GM21619 (cell line): Measurements from ENCODE around the gene BTG4.
A peak's percentile ranks its signal among the peaks of the same experiment; 100 is the strongest.

ENCODE experiments used
- ATAC-seq: cut with Tn5 transposase; IDR thresholded peaks from one replicate; pipeline ENCODE4 v1.9.1; 2021; ENCODE audit not compliant: unreplicated experiment

Gene BTG4

DNA sequence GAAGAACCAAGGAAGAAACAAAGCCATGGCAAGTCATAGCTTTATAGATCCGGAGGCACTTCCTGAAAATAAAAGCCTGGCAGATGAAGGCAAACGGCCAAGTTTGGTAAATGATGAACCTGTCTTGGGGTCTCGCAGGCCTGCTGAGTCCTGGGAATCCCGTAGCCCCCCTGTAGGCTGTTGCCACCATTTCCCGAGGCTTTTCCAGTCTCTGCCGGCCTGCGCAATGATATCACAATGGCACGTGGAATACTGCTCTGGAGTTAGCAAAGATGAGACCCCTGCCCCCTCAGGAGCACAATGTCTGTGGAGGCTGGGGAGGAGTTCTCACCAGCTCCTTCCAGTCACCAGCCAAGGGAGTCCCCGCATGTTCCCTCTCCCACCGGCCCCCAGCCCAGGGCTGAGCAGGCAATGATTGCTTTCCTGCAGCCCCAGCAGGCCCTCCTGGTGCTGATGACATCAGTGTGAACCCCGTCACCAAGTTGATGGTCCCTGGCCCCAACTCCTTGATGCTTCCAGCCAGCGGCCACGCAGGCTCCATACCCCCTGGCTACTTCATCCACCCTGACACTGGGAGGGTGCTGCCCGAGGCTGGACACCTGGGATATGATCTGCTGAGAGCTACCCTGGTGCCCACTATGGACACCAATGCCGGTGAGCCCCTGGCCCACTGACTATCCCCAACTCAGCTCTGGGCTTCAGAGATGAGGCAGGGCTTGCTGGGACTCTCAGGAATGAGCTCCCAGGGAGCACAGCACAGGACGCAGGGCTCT is 55.9 kb downstream of the BTG4 start:
- ATAC-seq: no peak

DNA sequence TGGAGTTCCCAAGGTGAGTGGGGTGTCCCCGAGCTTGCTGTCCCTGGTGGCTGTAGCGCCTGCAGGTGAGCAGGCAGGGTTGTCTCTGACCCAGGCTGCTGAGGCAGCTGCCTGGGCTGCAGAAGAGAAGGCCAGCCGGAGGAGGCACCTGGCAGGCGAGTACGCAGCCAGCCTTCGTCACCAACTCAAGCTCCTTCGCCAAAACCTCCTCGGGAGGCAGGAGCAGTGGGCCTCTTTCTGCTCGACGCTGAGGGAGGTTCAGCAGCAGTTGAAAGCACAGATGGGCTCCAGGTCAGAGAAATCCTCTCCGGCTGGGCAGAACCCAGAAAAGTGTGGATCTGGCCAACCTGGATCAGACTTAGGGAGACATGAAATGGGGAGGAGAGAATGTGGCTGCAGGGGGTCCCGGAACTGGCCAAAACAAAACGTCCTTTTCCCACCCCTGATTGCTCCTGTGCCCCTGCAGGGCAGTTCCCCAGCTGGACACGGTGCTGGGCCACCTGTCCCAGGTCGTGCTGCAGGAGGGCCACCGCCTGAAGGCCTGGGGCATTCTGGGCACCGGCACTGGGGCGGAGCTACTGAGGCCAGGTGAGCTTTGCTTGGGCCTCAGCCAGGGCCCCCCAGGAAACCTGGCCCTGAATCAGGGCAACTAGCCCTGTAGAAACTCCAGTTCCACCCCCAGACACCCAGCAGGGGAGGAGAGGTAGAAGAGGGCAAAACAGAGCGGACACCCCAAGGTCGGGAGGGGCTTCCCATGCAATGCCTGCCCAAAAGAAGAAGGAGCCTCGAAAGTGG is 56.7 kb downstream of the BTG4 start:
- ATAC-seq: no peak

DNA sequence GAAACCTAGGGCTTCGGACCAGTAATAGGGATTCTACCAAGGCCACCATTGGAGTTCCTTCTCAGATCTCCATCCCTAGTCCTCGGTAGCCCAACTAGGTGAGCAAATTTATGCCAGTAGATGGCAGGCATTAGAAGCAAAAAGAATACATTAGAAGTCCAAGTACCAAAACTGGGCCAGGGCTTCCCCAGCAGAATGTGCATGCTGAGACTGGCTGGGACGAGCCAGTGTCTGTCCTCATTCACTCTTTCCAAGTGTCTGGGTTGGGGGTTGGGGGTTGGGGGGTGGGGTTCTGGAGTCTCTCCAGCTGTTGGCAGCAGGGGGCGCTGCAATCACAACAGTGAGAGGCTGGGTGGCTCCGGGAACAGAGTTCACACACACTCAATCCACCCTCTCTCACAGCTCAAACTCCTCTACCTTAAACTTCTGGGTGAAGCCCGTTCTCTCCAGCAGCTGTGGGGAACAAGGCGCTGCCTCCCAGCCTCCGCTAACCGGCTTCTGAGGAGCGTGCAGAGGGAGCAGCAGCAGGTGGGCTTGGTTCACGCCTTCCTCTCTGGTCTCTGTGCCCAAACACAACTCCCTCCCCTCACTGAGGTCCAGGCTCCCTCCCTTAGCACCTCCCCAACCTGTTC is 57.5 kb downstream of the BTG4 start:
- ATAC-seq: no peak

DNA sequence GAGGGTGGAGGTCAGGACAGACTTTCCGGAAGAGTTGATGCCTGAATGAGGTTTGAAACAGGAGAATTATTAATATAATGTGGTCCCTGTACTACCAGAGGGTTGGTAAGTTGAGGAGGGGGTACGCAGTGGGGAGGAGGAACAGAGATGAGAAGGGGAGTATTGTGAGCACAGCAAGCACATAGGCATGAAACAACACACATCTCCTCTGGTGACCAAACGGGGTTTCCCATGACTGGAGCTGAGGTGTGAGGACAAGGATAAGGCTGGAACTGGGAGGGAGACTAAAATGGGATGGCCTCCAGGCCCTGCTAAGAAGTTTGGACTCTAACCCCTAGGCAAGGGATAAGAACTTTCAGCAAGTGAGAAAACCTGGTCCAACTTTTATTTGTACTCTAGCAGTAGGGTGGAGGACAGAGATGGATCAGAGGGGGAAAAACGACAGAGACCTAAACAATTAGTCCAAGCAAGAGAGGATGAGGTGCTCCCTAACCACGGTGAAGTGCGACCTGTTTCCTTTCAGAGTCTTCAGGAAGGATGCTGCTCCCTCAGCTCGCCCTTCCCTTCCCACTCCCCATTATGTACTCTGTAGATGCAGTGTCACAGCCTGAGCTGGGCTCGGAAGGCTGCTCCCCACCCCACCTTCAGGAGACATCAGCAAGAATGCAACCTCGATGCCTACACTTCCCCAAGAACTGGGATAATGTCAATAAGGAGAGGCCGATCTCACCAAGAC is 59.2 kb downstream of the BTG4 start:
- ATAC-seq: no peak

DNA sequence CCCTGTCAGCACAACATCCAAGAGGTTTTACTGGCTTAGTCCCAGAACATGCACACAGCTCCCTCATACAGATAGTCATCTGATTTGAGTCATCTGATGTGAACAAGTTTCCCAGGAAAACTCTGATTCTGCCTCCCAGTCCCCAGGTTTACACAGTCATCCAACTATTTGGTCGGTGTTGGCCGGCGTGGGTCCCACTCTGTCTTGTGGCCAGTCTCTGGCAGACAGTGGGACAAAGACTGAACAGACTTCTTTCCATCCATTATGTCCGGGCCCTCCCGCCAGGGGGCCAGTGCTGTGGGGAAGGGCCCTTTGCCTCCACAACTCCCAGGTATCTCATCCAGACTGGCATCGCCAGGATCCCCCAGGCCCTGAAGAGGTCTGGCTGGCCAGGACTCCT is 60.0 kb downstream of the BTG4 start:
- ATAC-seq: no peak

DNA sequence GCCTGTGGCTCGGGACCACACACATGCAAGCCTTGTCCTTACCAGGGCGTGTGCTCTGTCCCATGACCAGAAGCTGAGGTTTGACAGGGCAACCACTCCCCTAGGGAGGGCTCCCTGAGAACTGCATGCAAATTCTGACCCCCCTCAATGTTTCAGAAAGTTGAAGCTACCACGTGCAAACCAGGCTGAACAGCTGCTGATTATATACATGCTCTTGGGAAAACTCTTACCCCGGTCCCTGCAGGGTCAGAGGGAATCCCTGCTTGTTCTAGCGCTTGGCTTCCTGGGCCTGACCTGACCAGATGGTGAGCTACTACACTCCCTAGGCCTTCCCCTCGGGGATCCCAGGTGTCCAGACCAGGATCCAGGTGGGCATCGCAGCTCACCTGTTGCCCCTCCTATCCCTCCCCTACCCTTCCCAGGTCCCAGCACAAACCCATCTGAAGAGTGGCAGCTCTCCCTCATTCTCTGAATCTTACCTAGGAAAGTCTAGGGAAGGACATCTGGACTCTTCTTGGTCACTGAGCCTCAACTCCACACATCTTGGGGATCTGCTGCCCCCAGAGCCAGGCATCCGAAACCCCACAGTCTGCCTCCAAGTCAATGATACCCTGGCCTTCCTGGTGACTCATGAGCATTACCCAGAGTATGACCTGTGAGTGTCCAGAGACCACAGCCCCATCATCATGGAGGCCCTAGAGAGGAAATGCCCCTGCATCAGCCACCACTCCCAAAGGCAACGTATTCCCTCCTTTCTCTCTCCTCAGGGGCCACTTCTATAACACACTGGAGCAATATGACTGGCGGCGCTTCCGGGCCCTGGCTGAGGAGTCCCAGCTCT is 61.5 kb downstream of the BTG4 start:
- ATAC-seq: peak; percentile 85

DNA sequence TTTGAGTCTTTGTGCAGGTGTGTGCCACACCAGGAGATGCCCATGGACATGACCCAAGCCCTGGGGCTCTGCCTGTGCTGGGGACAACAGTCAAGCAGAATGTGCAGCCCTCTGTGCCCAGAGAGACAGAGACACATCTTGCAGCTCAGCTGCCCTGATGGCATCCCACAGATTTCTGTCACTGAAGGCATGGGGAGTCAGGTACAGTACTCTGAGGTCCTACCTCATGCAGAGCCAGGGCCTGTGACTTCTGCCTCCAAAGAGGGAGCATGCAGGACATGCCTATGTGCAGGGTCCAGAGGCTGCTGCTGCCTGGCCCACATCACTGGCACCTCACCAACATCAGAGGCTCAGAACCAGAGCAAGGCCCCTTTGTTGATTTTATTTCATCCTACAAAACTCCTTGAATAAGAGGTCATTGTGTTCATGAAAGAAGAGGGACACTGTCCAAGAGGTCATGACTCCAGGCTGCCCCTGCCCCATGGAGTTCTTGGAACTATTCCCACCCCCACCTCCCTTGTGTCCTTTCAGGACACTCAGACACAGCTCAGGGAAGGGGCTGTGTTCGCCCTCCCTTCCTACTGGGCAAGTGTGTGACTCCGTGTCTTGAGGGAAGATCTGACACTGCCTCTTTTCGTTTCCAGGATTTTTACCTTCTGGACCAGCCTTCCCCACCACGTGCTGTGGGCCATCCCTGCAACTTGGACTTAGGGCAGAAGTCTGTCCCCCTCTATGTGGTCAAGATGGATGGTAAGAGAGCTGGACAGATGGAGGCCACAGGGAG is 62.3 kb downstream of the BTG4 start:
- ATAC-seq: no peak

DNA sequence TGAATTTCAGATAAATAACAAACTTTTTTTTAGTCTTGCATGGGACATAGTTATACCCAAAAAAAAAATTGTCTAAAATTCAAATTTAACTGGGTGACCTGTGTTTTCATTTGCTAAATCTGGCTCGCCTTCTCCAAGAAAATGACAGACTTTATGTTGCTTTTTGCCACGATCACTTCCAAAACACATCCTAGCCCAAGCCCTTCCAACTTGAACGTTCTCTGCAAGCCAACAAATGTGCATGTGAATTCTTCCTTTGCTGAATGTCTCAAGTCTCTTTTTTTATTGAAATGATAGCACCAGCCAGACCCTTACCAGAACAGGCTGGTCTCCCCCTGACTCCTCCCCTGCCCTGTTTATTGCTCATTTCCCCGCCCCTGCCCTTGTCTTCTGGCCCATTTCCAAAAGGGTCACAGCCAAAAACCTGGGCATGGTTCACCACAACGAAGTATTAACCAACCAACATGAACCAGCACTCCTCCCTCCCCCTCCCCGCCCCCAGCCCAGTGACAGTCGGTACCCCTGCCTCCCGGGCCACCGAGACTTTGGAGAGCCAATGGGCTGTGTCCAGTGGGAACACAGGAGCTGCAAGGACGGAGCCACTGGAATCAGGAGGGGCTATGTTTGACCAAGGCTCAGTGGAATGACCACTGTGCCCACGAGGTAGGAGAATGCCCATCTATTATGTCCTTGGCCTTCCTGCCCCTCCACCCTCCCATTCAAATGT is 63.2 kb downstream of the BTG4 start:
- no peak for ATAC-seq

DNA sequence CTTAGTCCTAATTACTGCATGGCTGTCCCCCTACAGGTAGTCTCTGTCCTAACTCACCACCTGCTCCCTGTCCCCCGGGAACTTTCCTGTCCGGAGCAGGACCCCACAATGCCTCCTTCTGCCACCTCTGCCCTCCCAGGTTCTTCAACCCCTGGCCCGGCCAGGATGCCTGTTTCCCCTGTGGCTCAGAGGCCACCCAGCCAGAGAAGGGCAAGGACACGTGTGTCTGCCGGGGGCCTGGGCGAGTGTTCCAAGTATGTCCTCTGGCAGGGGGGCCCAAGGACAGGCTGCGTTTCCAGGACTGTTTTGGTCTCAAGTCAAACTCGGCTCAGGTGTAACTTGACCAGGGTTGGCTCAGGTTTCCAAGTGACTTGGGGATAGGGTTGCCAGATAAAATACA is 63.8 kb downstream of the BTG4 start:
- no peak for ATAC-seq

DNA sequence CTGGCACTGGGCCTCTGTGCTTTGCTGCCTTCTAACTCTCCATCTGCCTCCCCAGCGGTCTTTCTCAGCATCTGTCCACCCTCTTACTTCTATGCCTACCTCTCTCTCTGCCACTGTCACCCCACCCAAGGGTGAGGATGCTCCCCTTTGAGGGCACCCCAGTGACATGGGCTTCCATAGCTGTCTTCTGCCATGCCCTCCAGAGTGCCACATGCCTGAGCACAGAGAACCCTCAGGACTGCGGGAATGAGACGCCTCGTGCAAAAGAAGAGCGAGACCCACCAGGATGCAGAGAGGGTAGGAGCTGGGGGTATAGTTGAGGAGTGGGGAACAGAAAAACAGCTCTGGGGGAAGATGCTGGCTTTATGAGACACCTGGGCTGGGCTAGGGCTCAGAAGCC is 64.3 kb downstream of the BTG4 start:
- no peak for ATAC-seq

DNA sequence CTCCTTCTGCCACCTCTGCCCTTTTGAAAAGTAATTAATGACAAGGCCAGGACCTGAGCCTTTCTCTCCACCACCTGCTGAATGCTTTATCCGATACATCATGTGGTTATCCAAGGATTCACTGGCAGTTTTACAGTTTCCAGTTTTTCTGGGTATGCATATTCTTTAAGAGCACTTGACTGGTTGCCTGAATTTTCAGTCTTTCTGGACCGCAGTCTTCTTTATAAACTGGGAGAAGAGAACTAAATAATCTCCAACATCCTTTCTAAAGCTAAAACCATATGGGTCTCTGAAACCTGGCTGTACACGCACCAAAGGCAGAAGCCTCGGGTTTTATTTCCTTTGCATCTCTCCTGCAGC is 65.1 kb downstream of the BTG4 start:
- ATAC-seq: no peak

DNA sequence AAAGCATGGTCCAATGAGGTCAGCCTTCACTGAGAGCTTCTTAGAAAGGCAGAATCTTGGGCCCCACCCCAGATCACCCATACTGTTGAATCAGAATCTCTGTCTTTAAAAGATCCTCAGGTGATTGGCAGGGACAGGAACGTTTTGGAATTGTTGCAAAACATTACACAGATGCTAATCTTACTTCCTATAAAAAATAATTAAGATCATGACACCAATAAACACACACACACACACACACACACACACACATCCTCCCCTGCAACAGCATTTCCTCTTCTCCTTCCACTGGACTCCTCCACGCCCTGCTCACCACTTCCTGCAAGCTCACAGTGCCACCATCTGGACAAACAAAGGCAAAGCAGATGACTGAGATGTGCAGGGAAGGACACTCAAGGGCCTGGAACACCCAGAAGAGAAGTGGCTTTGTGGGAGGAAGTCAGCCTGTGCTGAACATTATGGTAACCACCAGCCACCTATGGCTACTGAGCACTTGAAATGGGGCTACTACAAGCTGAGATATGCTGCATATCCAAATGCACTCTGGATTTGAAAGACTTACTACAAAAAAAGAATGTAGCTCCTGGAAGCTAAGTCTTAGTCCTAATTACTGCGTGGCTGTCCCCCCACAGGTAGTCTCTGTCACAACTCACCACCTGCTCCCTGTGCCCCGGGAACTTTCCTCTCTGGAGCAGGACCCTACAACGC is 65.6 kb downstream of the BTG4 start:
- peak; percentile 77 for ATAC-seq

DNA sequence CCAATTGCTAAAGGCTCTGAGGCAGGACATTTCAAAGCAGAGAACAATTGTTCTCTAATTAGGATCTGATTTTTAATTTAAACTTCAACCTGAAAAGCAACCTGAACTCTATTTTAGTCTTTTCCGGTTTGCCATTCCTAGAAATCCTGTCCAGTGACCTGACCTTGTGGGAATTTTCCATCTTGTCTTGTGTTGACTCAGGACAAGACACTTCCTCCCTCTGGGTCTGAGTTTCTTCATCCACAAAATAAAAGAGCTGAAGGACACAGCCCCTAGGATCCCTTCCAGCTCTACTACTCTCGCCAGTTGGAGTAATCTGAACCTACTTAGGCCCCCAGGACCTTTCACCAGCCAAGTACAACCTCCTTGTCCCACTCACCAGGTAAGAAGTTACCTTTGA is 66.6 kb downstream of the BTG4 start:
- ATAC-seq: no peak
